SK-N-MC (cell line): Measurements from ENCODE around the gene METTL22.

Source experiments
- DNase-seq: peaks from one replicate; pipeline ENCODE4 v3.0.0-alpha.2; 2011; ENCODE audit warnings: low read depth, low spot score
- H3K27ac ChIP-seq: fragments of 200-600 bp; sonication (generic); 2 replicates; pipeline ENCODE4 v1.5.1; 2016; ENCODE audit warnings: mixed run types
- H3K36me3 ChIP-seq: fragments of 200-600 bp; sonication (generic); 2 replicates; pipeline ENCODE4 v1.6.1; 2017; ENCODE audit warnings: antibody characterized with exemption, low read length, mixed read lengths; ENCODE audit not compliant: insufficient read depth
- H3K4me3 ChIP-seq: fragments of 200-600 bp; sonication (generic); 2 replicates; pipeline ENCODE4 v1.5.1; 2016
- H3K9ac ChIP-seq: fragments of 200-600 bp; sonication (generic); 2 replicates; pipeline ENCODE4 v1.8.0; 2017; ENCODE audit warnings: mixed run types, mixed read lengths; ENCODE audit not compliant: insufficient read length
- H3K9me3 ChIP-seq: fragments of 200-600 bp; sonication (generic); 2 replicates; pipeline ENCODE4 v1.6.1; 2017; ENCODE audit warnings: low read depth, mild to moderate bottlenecking, antibody characterized with exemption, low read length, moderate library complexity, mixed read lengths
- EZH2 ChIP-seq: fragments of 200-600 bp; sonication (generic); IDR thresholded peaks from one replicate; pipeline ENCODE4 v1.6.1; 2017; ENCODE audit warnings: antibody characterized with exemption
- FOXP2 ChIP-seq: optimal IDR thresholded peaks from 2 replicates; pipeline ENCODE3; 2011; ENCODE audit warnings: mild to moderate bottlenecking, moderate library complexity; ENCODE audit not compliant: insufficient read depth; ENCODE audit errors: extremely low read length, control extremely low read depth
- POLR2AphosphoS5 ChIP-seq: IDR thresholded peaks from 2 replicates; pipeline ENCODE4 v1.6.1; 2012; ENCODE audit warnings: mild to moderate bottlenecking, low read depth, low read length, borderline replicate concordance

Gene METTL22

GRCh38 chr16:8579559-8579958 lies 41.9 kb upstream of the METTL22 start:
- H3K36me3 ChIP-seq = no peaks in the 10 kb centered on the region
- TF ChIP-seq POLR2AphosphoS5 (no peak), FOXP2 (no peak), EZH2 (no peak)
- no peak for DNase-seq
- H3K4me3 ChIP-seq = no peak overlapping the region
- no peak overlapping the region for H3K27ac ChIP-seq
- no peaks in the 10 kb centered on the region for H3K9me3 ChIP-seq
- H3K9ac ChIP-seq = no peak overlapping the region

- TF ChIP-seq POLR2AphosphoS5 (no peak), FOXP2 (no peak)
- no peak overlapping the region for H3K4me3 ChIP-seq
- no peak for DNase-seq
These were observed 39.5 kb upstream of the METTL22 start for GRCh38 chr16:8581831-8582580.

GRCh38 chr16:8583199-8583598 lies 38.3 kb upstream of the METTL22 start:
- DNase-seq = no peak
- Histone ChIP-seq H3K4me3 (no peak overlapping the region), H3K36me3 (no peaks in the 10 kb centered on the region), H3K9me3 (no peaks in the 10 kb centered on the region), H3K9ac (no peak overlapping the region), H3K27ac (no peak overlapping the region)
- TF ChIP-seq EZH2 (no peak), FOXP2 (no peak), POLR2AphosphoS5 (no peak)

More at GRCh38 chr16:8581831-8582580, 39.5 kb upstream of the METTL22 start:
- Histone ChIP-seq H3K9me3 (no peaks in the 10 kb centered on the region), H3K36me3 (no peaks in the 10 kb centered on the region), H3K27ac (peak overlapping the region; percentile 45), H3K9ac (no peak overlapping the region)

- Histone ChIP-seq H3K9ac (no peak overlapping the region), H3K4me3 (no peak overlapping the region), H3K36me3 (no peaks in the 10 kb centered on the region), H3K27ac (no peak overlapping the region), H3K9me3 (no peaks in the 10 kb centered on the region)
- no peak for DNase-seq
- no peak for TF ChIP-seq FOXP2
- TF ChIP-seq EZH2 = no peak
- TF ChIP-seq POLR2AphosphoS5 = no peak
These were observed 37.8 kb upstream of the METTL22 start for GRCh38 chr16:8583732-8584131.

GRCh38 chr16:8585041-8585440 lies 36.5 kb upstream of the METTL22 start:
- Histone ChIP-seq H3K27ac (no peak overlapping the region), H3K4me3 (no peak overlapping the region), H3K36me3 (no peaks in the 10 kb centered on the region), H3K9ac (no peak overlapping the region), H3K9me3 (no peaks in the 10 kb centered on the region)
- no peak for DNase-seq
- TF ChIP-seq FOXP2 (no peak), EZH2 (no peak), POLR2AphosphoS5 (no peak)

DNA sequence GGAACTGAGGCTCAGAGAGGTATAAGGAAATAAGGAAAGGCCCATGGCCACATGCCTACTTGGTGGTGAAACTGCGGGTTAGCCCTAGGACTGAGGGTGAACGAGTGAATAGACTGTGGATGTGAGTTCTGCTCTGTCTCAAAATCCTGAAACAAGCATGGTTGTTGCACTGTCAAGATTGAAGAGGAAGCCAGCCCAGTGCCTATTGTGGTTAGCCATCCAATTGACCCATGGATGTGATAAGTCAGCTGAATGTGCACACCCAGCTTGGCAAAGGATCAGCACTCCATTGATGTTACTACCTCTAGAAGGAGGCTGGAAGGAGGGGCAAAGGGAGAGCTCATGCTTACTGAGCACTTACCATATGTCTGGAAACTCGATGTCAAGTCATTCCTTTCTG lies 35.6 kb upstream of the METTL22 start:
- no peaks in the 10 kb centered on the region for H3K36me3 ChIP-seq
- H3K4me3 ChIP-seq = no peak overlapping the region
- H3K9me3 ChIP-seq = no peaks in the 10 kb centered on the region
- no peak for DNase-seq
- H3K27ac ChIP-seq = no peak overlapping the region
- H3K9ac ChIP-seq = no peak overlapping the region
- TF ChIP-seq POLR2AphosphoS5 = no peak
- no peak for TF ChIP-seq EZH2
- no peak for TF ChIP-seq FOXP2

- no peak for TF ChIP-seq EZH2
- TF ChIP-seq FOXP2 = no peak
- TF ChIP-seq POLR2AphosphoS5 = no peak
- H3K4me3 ChIP-seq = no peak overlapping the region
- DNase-seq = no peak
- no peak overlapping the region for H3K9ac ChIP-seq
- no peak overlapping the region for H3K27ac ChIP-seq
- no peaks in the 10 kb centered on the region for H3K9me3 ChIP-seq
- no peaks in the 10 kb centered on the region for H3K36me3 ChIP-seq
These were observed 34.4 kb upstream of the METTL22 start for GRCh38 chr16:8587065-8587464.

- H3K9ac ChIP-seq = no peak overlapping the region
- no peaks in the 10 kb centered on the region for H3K9me3 ChIP-seq
- DNase-seq = no peak
- H3K4me3 ChIP-seq = no peak overlapping the region
- no peaks in the 10 kb centered on the region for H3K36me3 ChIP-seq
- no peak for TF ChIP-seq EZH2
- TF ChIP-seq FOXP2 = no peak
- H3K27ac ChIP-seq = no peak overlapping the region
These were observed 32.8 kb upstream of the METTL22 start for GRCh38 chr16:8588682-8589056.
